BLaER1 (cell line): ENCODE results near the gene SFMBT1.

Experiments
- H3K27ac ChIP-seq: shearing (Covaris generic); formaldehyde crosslinking; 2 replicates; pipeline ENCODE4 v1.8.1; 2022
- H3K27me3 ChIP-seq: shearing (Covaris generic); formaldehyde crosslinking; 2 replicates; pipeline ENCODE4 v1.8.1; 2022
- H3K36me3 ChIP-seq: shearing (Covaris generic); formaldehyde crosslinking; 2 replicates; pipeline ENCODE4 v1.8.1; 2022
- H3K4me1 ChIP-seq: shearing (Covaris generic); formaldehyde crosslinking; 2 replicates; pipeline ENCODE4 v1.8.1; 2022
- H3K4me2 ChIP-seq: shearing (Covaris generic); formaldehyde crosslinking; 2 replicates; pipeline ENCODE4 v1.8.1; 2022
- H3K4me3 ChIP-seq: shearing (Covaris generic); formaldehyde crosslinking; 2 replicates; pipeline ENCODE4 v1.8.1; 2022
- H3K9ac ChIP-seq: shearing (Covaris generic); formaldehyde crosslinking; 2 replicates; pipeline ENCODE4 v1.8.1; 2022
- H3K9me3 ChIP-seq: shearing (Covaris generic); formaldehyde crosslinking; 2 replicates; pipeline ENCODE4 v1.8.1; 2022
- H4K20me1 ChIP-seq: shearing (Covaris generic); formaldehyde crosslinking; 2 replicates; pipeline ENCODE4 v1.8.1; 2022
- Cebpa-rat ChIP-seq: shearing (Covaris generic); IDR thresholded peaks from 2 replicates; pipeline ENCODE4 v1.8.1; 2022

SFMBT1 gene, protein sequence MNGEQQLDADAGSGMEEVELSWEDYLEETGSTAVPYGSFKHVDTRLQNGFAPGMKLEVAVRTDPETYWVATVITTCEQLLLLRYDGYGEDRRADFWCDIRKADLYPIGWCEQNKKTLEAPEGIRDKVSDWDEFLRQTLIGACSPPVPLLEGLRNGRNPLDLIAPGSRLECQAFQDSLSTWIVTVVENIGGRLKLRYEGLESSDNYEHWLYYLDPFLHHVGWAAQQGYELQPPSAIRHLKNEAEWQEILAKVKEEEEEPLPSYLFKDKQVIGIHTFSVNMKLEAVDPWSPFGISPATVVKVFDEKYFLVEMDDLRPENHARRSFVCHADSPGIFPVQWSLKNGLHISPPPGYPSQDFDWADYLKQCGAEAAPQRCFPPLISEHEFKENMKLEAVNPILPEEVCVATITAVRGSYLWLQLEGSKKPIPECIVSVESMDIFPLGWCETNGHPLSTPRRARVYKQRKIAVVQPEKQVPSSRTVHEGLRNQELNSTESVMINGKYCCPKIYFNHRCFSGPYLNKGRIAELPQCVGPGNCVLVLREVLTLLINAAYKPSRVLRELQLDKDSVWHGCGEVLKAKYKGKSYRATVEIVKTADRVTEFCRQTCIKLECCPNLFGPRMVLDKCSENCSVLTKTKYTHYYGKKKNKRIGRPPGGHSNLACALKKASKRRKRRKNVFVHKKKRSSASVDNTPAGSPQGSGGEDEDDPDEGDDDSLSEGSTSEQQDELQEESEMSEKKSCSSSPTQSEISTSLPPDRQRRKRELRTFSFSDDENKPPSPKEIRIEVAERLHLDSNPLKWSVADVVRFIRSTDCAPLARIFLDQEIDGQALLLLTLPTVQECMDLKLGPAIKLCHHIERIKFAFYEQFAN

DNA sequence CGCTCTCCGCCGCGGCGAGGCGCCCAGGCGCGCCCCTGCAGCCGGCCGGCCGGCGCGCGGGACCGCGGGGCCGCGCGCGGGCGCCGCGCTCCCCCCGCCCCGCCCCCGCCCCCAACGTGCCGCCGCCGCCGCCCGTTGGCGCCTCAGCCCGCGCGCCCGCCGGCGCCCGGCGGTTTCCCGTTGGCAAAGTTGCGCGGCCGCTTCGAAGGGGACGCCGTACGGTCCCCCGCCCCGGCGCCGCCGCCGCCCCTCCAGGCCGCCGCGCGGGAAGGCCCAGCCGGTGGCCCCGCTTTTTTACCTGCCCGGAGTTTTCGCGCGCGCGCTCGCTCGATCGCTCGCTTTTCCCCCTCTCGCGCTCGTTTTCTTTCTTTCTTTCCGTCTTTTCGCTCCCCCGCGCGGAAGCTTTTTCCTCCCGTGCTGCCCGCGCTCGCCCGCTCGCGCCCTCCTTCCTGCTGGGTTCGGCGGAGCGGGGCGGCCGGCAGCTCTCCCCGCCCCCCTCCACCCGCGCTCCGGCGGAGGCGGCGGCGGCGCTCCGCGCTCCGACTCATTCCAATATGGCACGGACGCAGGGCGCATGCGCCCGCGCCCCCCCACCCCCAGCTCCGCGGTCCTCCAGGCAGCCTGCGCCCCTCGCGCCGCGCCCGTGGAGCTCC is at the start of gene SFMBT1:
Gene SFMBT1 (minus strand): TSS at position 556 of the 653 bp plus-strand sequence. CDS start 76,945 bp downstream, outside the sequence.
- Histone ChIP-seq H3K4me2 (peak within 1 kb of the TSS; percentile 95), H3K4me1 (peaks cover 41% of the 10 kb centered on the region), H3K36me3 (no peaks in the 10 kb centered on the region), H3K9me3 (no peaks in the 10 kb centered on the region), H3K9ac (peak within 1 kb of the TSS; percentile 95), H3K4me3 (peak within 1 kb of the TSS; percentile 98), H3K27ac (peak within 1 kb of the TSS; percentile 97), H4K20me1 (peaks cover 42% of the 10 kb centered on the region), H3K27me3 (peaks cover 18% of the 10 kb centered on the region)
- no peak for TF ChIP-seq Cebpa-rat

DNA sequence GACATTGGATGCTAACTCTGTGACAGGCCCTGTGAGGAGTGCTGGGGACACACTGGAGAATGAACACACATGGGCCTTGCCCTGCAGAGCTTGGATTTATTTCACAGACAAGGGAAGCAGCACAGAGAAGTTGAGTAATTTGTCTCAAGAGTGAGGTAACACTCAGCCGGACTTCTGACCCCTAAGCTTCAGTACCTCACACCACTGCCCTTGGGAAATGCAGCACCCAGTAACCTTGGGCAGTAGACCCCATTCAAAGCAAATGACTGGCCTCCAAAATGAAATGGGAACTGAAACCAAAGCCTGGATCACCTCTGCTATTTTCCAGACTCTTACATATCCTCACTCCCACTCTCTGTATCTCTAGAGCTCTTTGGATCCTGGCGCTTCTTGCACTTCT is 47.1 kb upstream of the SFMBT1 start:
- Histone ChIP-seq H3K9ac (no peak overlapping the region), H3K36me3 (peaks cover 95% of the 10 kb centered on the region), H3K9me3 (no peaks in the 10 kb centered on the region), H3K27ac (no peak overlapping the region), H3K4me2 (no peak overlapping the region), H3K27me3 (no peaks in the 10 kb centered on the region), H3K4me3 (no peak overlapping the region), H4K20me1 (no peaks in the 10 kb centered on the region), H3K4me1 (peaks cover 6% of the 10 kb centered on the region)
- TF ChIP-seq Cebpa-rat, result no peak

DNA sequence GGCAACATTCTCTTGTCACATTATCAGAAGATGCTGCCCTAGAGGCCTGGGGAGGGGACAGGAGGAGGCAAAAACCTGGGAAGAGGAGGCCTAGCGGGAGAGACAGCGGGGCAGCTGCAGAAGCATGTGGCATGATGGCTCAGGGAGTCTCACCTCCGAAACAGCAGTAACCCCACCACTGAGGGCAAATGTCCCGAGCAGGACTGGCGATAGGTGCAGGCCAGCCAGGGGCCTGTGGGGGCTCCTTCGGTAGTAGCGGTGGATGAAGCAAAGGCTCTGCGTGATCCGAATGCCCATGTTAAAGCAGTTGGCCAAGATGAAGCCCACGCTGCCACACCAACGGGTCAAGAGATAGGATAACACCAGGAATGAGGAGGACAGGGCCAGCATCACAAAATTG is 46.3 kb upstream of the SFMBT1 start:
- Histone ChIP-seq H4K20me1 (no peaks in the 10 kb centered on the region), H3K4me1 (peaks cover 6% of the 10 kb centered on the region), H3K9ac (no peak overlapping the region), H3K9me3 (no peaks in the 10 kb centered on the region), H3K4me3 (no peak overlapping the region), H3K27me3 (no peaks in the 10 kb centered on the region), H3K36me3 (peaks cover 96% of the 10 kb centered on the region), H3K27ac (no peak overlapping the region), H3K4me2 (no peak overlapping the region)
- no peak for TF ChIP-seq Cebpa-rat

DNA sequence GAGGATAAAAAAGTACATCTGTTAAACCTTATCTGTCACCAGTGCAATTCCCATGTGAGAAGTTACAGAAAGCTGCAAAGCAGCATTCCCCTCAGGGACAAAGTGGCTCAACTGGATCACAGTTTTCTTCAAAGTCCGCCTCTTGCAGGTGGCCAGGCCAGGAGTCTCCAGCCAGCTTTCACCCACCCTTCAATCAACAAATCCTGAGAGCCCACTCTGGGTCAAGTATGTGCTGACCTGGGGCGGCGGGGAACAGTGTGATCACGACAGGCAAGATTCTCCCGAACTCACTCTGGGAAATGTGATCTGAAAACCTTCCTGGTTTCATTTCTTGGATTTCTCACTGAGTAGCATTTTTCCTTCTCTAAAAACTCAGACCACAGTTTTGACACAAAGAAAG is 45.1 kb upstream of the SFMBT1 start:
- no peak overlapping the region for H3K4me2 ChIP-seq
- no peak overlapping the region for H3K27ac ChIP-seq
- TF ChIP-seq Cebpa-rat, result no peak
- H3K9ac ChIP-seq, result no peak overlapping the region
- no peaks in the 10 kb centered on the region for H3K9me3 ChIP-seq
- no peak overlapping the region for H3K4me3 ChIP-seq
- H3K4me1 ChIP-seq, result peaks cover 6% of the 10 kb centered on the region
- H3K36me3 ChIP-seq, result peaks cover 91% of the 10 kb centered on the region
- no peaks in the 10 kb centered on the region for H4K20me1 ChIP-seq
- H3K27me3 ChIP-seq, result no peaks in the 10 kb centered on the region

DNA sequence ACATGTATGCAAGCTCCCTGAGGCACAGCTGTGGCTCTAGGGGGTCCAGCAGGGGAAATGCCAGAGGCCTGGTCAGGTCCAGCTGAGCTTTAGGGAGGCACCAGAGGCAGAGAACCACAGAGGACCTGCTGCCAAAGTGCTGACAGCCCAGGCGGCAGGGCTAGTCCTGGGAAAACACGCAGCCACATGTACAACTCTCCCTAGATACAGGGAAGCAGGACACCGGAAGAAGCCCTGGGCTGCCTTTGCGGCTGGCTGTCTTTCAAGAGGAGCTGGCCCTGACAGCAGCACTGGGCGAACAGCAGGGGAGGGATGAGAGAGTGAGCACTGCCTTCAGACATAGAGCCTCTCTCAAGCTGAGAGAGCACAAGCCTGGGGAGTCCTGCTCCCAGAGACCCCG is 43.6 kb upstream of the SFMBT1 start:
- Histone ChIP-seq H3K4me2 (no peak overlapping the region), H3K4me1 (peaks cover 8% of the 10 kb centered on the region), H3K9me3 (no peaks in the 10 kb centered on the region), H3K27ac (no peak overlapping the region), H4K20me1 (no peaks in the 10 kb centered on the region), H3K4me3 (no peak overlapping the region), H3K27me3 (no peaks in the 10 kb centered on the region), H3K9ac (no peak overlapping the region), H3K36me3 (peaks cover 76% of the 10 kb centered on the region)
- no peak for TF ChIP-seq Cebpa-rat

DNA sequence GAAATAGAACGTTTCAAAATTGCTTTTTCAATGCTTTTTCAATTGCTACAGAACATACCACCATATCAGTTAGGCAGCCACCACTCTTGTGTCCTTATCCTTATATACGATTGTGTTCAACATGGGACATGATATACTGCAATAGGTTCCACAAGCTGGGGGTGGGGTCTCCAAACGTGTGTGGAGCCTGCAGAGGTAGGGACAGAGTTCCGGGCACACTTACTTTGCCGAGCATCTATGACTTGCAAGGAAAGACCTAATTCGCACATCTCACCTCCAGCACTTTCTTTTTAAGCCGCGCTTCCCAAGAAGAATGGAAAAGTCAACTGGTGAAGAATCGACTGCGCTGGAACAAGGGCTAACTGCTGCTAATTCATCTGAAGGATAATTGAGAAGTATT is 39.6 kb upstream of the SFMBT1 start:
- Histone ChIP-seq H4K20me1 (no peaks in the 10 kb centered on the region), H3K4me1 (peaks cover 22% of the 10 kb centered on the region), H3K9ac (no peak overlapping the region), H3K27me3 (no peaks in the 10 kb centered on the region), H3K4me3 (no peak overlapping the region), H3K36me3 (peaks cover 36% of the 10 kb centered on the region), H3K4me2 (no peak overlapping the region), H3K9me3 (no peaks in the 10 kb centered on the region), H3K27ac (no peak overlapping the region)
- TF ChIP-seq Cebpa-rat, result no peak

DNA sequence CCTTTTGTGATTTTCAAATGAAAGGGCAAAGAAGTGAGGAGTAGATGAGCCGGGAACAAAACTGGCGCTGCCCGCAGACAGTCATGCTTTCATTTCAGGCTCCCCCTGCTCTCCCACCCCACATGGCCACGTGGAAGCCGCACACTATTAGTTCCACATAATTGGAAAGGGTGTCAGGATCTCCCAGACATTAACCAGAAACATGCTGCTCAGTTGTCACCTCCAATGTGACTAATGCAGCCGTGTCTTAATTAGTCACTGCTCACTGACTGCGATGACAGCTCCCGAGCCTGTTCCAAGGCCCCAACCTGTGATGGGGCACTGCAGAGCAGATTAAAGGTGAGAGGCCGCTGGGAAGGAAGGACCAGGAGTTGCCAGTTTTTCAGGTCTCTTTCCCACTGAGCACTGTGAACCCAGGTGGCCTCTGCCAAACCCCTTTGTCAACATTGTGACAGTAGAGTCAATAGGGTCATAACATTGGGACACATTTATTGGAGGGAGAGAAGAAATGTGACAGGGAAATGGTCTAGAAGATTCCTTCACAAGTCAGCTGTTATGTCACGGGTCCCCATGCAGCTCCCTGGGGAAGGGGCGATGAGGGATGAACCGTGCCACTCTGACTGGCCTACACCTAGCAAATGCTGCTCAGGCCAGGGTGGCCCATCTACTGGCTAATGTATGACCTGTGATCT is 38.6 kb upstream of the SFMBT1 start:
- Histone ChIP-seq H3K9me3 (no peaks in the 10 kb centered on the region), H3K27me3 (no peaks in the 10 kb centered on the region), H3K27ac (no peak overlapping the region), H3K9ac (no peak overlapping the region), H3K36me3 (peaks cover 25% of the 10 kb centered on the region), H3K4me3 (no peak overlapping the region), H4K20me1 (no peaks in the 10 kb centered on the region), H3K4me2 (peak overlapping the region; percentile 44), H3K4me1 (peaks cover 22% of the 10 kb centered on the region)
- TF ChIP-seq Cebpa-rat, result no peak

DNA sequence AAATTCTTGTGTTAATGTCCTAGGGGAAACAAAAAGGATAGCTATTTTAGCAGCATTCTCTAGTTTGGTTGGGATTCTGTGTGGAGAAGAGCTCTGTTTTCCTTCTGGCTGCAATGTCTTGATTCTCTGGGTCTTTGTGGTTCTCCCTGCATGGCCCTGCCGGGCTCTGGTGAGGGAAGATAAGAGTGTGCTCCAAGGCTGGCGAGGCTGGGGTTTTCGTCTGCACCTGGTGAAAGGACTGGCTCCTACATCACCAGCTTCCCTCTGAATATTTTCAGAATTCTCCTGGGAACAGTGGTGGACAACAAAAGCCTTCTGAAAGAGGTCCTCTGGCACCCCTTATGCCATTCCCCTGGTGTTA is 38.1 kb upstream of the SFMBT1 start:
- peaks cover 20% of the 10 kb centered on the region for H3K36me3 ChIP-seq
- H3K27me3 ChIP-seq, result no peaks in the 10 kb centered on the region
- peaks cover 22% of the 10 kb centered on the region for H3K4me1 ChIP-seq
- H3K9me3 ChIP-seq, result no peaks in the 10 kb centered on the region
- no peak overlapping the region for H3K27ac ChIP-seq
- H4K20me1 ChIP-seq, result no peaks in the 10 kb centered on the region
- H3K4me3 ChIP-seq, result no peak overlapping the region
- peak overlapping the region; percentile 44 for H3K4me2 ChIP-seq
- no peak overlapping the region for H3K9ac ChIP-seq
- no peak for TF ChIP-seq Cebpa-rat

DNA sequence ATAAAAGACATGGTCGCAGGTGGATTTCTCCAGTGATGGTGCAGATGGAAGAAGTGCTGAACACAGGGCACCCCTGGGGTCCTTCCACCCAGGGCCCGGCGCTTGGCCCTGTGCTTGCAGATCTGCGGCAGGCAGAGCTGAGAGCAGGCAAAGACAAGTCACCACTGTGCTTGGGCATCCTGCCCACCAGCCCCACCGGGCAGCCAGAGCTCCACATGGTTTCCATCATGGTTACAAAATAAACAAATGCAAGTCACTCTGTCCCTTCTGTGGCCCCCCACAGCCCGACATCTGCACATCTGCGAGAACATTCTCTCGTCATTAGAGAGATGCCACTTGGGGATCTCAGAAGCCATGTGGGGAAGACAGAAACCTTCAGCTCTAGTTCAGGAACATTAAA is 37.6 kb upstream of the SFMBT1 start:
- Histone ChIP-seq H3K9me3 (no peaks in the 10 kb centered on the region), H3K27ac (no peak overlapping the region), H3K36me3 (peaks cover 18% of the 10 kb centered on the region), H3K27me3 (no peaks in the 10 kb centered on the region), H3K9ac (no peak overlapping the region), H3K4me2 (peak overlapping the region; percentile 44), H4K20me1 (no peaks in the 10 kb centered on the region), H3K4me3 (no peak overlapping the region), H3K4me1 (peaks cover 22% of the 10 kb centered on the region)
- TF ChIP-seq Cebpa-rat, result no peak
